ENCODE results near the gene FAM111B.

FAM111B gene

GRCh38 chr11:59152312-59152951, 45.4 kb downstream of the FAM111B start:
- in situ Hi-C loops (cut with HindIII; ENCODE audit: low sequenced_read_pairs): no loop called here

- in situ Hi-C loops (cut with HindIII; ENCODE audit: low sequenced_read_pairs): no loop called here
Observed at GRCh38 chr11:59154610-59155009, 47.6 kb downstream of the FAM111B start.

GRCh38 chr11:59157433-59157832, 50.4 kb downstream of the FAM111B start:
- in situ Hi-C loops (cut with HindIII; ENCODE audit: low sequenced_read_pairs): no loop called here

- in situ Hi-C loops (cut with HindIII; ENCODE audit: low sequenced_read_pairs): no loop called here
Observed at GRCh38 chr11:59158206-59159068, 51.4 kb downstream of the FAM111B start.

- in situ Hi-C loops (cut with HindIII; ENCODE audit: low sequenced_read_pairs): no loop called here
Observed at GRCh38 chr11:59164028-59164427, 57.0 kb downstream of the FAM111B start.

- in situ Hi-C loops (cut with HindIII; ENCODE audit: low sequenced_read_pairs): no loop called here
Observed at GRCh38 chr11:59171508-59172322, 64.7 kb downstream of the FAM111B start, which contains the start of gene DTX4. TSS of gene DTX4 (plus strand) at chr11:59172132. CDS start at chr11:59172596, 464 bp downstream.

- in situ Hi-C loops (cut with HindIII; ENCODE audit: low sequenced_read_pairs): no loop called here
Observed at GRCh38 chr11:59172345-59173079, 65.5 kb downstream of the FAM111B start.

- in situ Hi-C loops (cut with HindIII; ENCODE audit: low sequenced_read_pairs): no loop called here
Observed at GRCh38 chr11:59173080-59173963, 66.3 kb downstream of the FAM111B start.

GRCh38 chr11:59173964-59174663, 67.1 kb downstream of the FAM111B start:
- in situ Hi-C loops (cut with HindIII; ENCODE audit: low sequenced_read_pairs): no loop called here

- in situ Hi-C loops (cut with HindIII; ENCODE audit: low sequenced_read_pairs): no loop called here
Observed at GRCh38 chr11:59174664-59175033, 67.6 kb downstream of the FAM111B start.

- in situ Hi-C loops (cut with HindIII; ENCODE audit: low sequenced_read_pairs): no loop called here
Observed at GRCh38 chr11:59175091-59175501, 68.1 kb downstream of the FAM111B start.

GRCh38 chr11:59176330-59176729, 69.3 kb downstream of the FAM111B start:
- in situ Hi-C loops (cut with HindIII; ENCODE audit: low sequenced_read_pairs): no loop called here

Data from DLD1 (cell line).